ENCODE measurements around the gene SLC8A1.

SLC8A1 gene

GRCh38 chr2:40348665-40349064, 103.2 kb downstream of the SLC8A1 start:
- DNase-seq, result no peak

DNA sequence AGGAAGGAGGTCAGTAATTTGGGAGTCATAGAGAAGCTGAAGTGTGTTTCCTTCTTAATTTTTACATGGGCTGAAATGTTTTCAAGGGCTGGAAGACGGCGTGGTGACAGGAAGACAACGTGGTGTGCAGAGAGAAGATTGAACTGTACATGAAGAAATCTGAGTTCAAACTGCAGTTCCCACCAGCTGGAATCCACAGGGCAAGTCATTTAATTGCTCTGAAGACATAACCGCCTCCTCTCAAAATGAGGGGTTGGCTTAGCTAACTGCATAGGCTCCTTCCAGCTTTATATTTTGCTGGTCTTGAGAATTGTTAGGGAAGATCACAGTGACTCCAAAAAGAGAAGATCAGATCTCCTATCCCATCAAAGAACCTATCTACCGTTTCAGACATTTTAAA, 103.9 kb downstream of the SLC8A1 start:
- DNase-seq, result no peak

- no peak for DNase-seq
Measured at GRCh38 chr2:40346535-40347354, 105.1 kb downstream of the SLC8A1 start.

DNA sequence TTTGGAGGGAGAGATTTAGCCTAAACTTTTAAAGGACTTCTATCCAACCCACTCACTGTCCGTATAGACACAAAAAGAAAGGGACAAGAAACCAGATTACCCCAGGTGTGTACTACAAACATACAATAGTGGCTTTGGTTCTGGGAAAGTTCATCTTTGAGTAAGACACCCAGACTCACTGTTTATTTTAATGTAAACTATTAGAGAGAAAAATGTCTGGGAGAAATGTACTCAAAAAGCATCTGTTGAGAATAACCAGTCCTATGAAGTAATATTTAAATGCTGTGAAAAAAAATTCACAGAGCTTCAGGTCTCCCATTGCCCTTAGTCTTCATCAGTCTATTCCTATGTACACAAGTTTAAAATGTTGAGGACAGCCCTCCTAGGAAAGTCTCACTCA, 107.5 kb downstream of the SLC8A1 start:
- no peak for DNase-seq

GRCh38 chr2:40343902-40344301, 108.0 kb downstream of the SLC8A1 start:
- DNase-seq, result no peak

- no peak for DNase-seq
Measured at GRCh38 chr2:40341198-40341597, 110.7 kb downstream of the SLC8A1 start.

DNA sequence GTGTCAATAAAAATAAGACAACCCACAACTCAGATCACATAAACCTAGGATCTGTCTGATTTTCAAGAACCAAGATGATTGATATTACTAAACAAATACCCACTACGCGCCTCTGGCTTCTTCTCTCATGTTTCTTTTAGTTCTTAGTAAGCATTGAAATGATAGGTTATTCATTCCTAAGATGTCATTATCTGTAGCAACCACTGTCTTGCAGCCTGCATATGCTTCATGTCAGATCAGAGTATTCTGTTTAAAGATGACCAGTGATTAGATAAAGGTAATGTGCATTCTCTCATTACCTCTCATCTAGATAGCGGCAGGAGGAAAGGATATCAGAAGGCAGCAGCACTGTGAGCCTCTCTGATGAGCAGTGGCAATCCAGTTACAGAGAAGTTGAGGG, 112.9 kb downstream of the SLC8A1 start:
- no peak for DNase-seq

DNA sequence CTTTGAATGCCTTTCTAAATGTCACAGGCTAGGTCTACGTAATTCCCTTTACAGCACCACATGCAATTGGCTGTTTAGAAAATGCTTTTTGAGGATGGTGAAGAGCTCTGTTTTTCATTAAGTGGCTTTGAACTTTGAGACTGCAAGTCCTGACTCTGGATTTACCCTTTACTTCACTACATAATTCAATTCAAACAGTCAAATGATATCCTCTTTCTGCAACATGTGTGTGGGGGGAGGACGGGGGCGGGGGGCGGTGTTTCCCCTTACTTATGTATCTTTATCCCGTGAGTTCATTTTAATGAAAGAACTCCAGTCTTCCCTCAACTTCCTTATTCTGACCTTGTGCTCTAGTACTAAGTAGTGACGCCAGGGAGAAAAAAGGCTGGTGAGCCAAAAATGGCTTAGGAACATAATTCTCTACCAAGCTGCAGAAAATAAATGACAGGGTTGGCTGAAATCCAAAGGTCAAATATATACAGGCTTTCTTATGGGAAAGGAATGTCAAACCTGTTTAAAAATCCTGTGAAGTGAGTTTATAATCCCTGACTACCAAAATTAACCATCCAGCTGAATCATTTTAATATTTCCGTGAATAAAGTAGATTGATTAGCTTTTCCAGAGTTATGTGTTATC, 119.6 kb downstream of the SLC8A1 start:
- DNase-seq, result peak; percentile 55

DNA sequence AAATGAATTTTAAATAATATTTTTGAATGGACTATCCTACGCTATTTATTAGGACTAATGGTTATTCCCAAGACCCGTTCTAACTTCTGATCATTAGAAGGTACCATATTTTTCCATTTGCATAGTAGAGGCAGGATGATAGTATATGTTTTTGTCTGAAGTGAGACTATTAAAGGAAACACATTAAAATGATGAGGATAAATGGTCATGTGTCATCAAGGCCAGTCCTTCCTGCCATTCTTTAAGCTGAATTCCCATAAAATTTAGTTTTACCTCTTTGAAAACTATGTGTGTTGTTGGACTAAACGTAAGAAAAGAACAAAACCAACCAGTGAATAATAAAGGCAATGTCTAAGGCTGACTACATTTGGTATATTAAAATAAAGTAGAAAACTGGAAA, 121.8 kb downstream of the SLC8A1 start:
- no peak for DNase-seq

- DNase-seq, result no peak
Measured at GRCh38 chr2:40329739-40330030, 122.2 kb downstream of the SLC8A1 start.

GRCh38 chr2:40325116-40325515, 126.8 kb downstream of the SLC8A1 start:
- no peak for DNase-seq

GRCh38 chr2:40324656-40325055, 127.2 kb downstream of the SLC8A1 start:
- DNase-seq, result no peak

DNA sequence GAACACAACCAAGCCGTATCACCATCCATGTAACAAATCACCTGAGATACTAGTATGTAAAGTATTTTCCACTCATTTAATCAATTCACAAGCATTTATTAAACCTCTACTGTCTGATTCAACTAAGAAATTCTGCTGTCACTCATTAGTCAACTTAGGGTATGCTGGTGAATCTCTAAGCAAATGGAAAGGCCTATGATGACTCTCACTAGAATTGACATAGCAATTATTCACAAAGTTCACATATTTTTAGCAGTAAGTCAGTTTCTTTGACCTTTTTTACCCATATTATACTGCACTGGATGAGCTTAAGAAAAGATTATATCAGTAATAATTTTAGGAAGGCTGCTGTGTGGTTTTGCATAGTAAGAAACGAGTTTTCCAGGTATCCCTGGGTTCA, 130.1 kb downstream of the SLC8A1 start:
- DNase-seq, result no peak

DNA sequence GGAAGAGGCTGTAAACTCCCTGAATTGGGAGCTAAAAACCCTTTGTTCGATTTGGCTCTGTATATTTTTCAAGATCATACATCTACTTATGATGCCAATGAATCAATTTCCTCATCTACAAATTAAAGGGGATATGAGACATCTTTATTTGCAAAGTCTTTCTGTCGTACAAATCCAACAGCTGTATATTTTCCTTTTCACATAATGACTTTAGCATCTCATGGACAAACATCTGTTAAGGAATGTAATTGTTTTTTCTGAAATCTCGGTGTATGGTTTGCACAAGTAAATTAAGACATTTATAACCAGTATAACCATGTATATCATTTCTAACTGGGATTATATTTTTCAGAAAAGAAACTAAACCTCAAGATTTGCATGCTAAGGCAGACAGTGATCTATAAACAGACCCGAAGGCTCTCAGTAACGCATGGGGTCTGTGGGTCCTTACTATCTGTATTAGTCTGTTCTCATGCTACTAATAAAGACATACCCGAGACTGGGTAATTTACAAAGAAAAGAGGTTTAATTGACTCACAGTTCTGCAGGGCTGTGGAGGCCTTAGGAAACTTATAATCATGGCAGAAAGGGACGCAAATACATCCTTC, 130.8 kb downstream of the SLC8A1 start:
- no peak for DNase-seq

GRCh38 chr2:40318921-40319320, 133.0 kb downstream of the SLC8A1 start:
- no peak for DNase-seq

DNA sequence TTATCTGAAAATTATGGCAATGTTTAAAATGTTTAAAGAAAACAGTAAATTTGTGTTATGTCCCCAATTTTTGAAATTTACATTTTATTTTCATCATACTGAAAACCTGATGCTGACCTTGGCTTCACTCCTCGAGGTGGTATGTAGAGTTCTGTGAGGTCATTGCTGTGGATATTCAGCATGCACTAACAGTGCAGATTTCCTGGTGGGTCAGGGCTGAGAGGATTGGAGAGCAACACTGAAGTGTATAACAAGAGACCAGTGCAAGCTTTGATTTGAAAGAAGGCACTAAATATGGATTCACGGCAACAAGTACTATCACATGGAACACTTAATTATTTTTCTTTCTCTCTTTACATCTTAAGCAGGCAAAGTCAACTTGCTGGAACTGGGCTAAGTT, 134.1 kb downstream of the SLC8A1 start:
- DNase-seq, result no peak

DNA sequence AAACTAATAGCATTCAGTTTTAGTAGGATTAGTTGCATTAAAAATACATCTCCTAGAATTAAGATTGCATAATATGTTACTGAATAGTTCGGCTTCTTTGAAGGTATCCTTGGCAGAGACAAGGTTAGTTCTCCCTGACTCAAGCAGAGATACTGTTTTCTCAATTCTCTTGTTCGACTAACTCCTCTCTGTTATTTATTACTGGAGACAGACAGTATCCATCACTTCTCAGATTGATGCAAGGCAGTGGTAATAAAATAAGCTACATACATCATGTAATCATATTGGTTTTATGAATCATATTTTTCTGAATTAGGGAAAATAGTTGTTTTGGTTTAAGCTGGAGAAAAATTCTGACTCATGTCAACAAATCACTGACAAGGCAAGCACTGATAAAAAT, 134.8 kb downstream of the SLC8A1 start:
- no peak for DNase-seq

DNA sequence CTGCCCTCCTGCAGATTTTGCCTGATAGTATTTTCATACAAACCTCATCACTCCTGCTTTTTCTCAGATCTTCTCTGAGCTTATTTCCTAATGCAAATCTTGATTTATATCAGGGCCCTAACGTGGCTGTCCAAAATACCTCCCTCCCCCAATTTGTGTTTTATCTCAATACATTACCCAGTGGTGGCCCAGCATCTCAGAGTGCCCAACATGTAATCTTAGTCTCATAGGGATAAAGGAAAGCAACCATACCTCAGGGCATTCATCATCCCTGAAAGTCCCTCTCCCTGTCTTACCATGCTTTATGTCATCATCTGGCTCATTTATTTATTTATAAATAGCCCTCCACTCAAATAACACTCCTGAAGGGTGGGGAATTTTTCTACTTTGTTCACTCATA, 135.3 kb downstream of the SLC8A1 start:
- DNase-seq, result no peak

GRCh38 chr2:40315683-40316082, 136.2 kb downstream of the SLC8A1 start:
- DNase-seq, result peak; percentile 84

GRCh38 chr2:40311026-40311425, 140.9 kb downstream of the SLC8A1 start:
- DNase-seq, result no peak

DNA sequence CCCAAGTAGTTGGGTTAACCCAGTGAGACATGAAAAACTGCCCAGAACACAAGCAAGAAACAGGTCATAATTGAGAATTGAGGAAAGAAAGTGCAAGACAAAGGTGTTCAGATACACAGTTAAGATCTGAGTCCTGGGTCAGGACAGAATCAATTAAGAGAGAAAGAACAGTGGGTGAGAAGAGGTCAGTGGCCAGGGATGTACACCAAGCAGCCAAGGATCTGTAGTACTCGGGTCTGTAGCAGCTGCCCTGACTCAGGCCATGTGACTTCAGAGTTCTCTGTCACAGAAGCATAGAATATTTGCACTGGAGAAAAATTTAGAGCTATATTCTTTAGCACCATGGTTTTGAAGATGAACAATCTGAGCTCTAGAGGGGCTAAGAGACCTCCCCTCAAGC, 141.6 kb downstream of the SLC8A1 start:
- no peak for DNase-seq

GRCh38 chr2:40304340-40304739, 147.6 kb downstream of the SLC8A1 start:
- peak; percentile 49 for DNase-seq

DNA sequence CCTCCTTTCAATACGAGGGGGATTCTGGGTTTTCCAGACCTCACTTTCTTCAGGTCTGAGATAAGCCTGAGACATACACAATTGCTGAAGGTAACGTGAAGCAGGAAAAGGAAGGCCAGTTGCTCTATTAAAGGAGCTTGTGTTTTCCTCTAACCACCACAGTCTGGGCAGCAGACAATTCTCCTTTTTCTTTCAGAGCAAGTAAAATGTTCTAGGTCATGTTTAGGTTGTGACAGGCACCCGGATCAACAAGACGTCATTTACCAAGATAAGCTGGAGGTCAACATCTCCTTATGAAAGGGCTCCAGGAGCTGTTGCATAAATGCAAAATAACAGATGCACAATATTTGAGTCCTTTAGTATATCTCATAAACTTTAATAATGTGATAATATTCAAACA, 148.1 kb downstream of the SLC8A1 start:
- no peak for DNase-seq

DNA sequence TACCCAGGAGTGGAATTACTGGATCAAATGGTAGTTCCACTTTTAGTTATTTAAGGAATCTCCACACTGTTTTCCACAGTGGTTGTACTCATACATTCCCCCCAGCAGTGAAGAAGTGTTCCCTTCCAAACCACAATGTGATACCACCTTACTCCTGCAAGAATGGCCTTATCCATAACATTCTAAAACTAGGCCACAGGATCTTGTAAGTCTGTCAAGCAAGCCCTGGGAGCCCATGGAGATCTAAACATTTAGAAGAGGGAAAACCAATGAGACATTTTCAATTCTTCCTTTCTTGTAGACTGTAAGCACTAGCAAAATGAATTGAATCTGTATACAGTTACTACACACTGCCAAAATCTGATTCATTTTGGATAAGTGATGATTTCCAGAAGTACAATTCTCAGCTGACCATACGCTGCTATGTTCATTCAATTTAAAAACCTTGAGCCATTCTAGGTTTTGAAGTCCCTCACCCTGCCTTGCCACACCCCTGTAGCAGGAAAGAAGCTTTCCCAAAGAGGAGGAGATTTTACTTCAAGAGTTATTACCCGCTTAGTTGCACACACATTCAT, 149.1 kb downstream of the SLC8A1 start:
- no peak for DNase-seq
